Lung (tissue), 12 donors: Measurements from ENCODE around the gene SGCA. TPM values are rescaled to one million over a fixed set of nuclear protein-coding genes. Genes with fewer than 3 reads are reported as not detected.

Experiments used
- ATAC-seq: fragments of 200-7000 bp; cut with Tn5 transposase; one replicate; pipeline ENCODE4 v1.9.1; 2020; ENCODE audit warnings: moderate number of reproducible peaks; ENCODE audit not compliant: insufficient read depth, low FRiP score
- DNase-seq, 3 donors: peaks; one replicate each; pipeline ENCODE4 v3.0.0-alpha.2; 2013 to 2017
- H3K27ac ChIP-seq, 2 donors: one replicate each; pipeline ENCODE4 v1.5.1; 2013; ENCODE audit warnings: mild to moderate bottlenecking in 2 of 2, moderate library complexity in 2 of 2, control low read depth in 1 of 2, inconsistent platforms in 1 of 2, low read depth in 1 of 2, low read length in 1 of 2
- H3K27me3 ChIP-seq, 3 donors: one replicate each; pipeline ENCODE4 v1.5.1; 2013; ENCODE audit warnings: low read length in 2 of 3; ENCODE audit not compliant: control insufficient read depth in 3 of 3, insufficient read depth in 3 of 3
- H3K36me3 ChIP-seq, 4 donors: one replicate each; pipeline ENCODE4 v1.5.1; 2013; ENCODE audit warnings: low read length in 4 of 4, mild to moderate bottlenecking in 1 of 4, moderate library complexity in 1 of 4; ENCODE audit not compliant: control insufficient read depth in 4 of 4, insufficient read depth in 4 of 4
- H3K4me1 ChIP-seq, 5 donors: one replicate each; pipeline ENCODE4 v1.5.1; 2013; ENCODE audit warnings: low read length in 5 of 5, mild to moderate bottlenecking in 2 of 5, moderate library complexity in 1 of 5; ENCODE audit not compliant: control insufficient read depth in 5 of 5, insufficient read depth in 5 of 5
- H3K4me3 ChIP-seq: one replicate; pipeline ENCODE4 v1.5.1; 2013; ENCODE audit warnings: mild to moderate bottlenecking, control low read depth, moderate library complexity
- H3K9ac ChIP-seq, 2 donors: one replicate each; pipeline ENCODE4 v1.5.1; 2013; ENCODE audit warnings: low read length in 2 of 2, control low read depth in 1 of 2; ENCODE audit not compliant: insufficient read depth in 1 of 2
- H3K9me3 ChIP-seq, 4 donors: one replicate each; pipeline ENCODE4 v1.5.1; 2013; ENCODE audit warnings: low read length in 3 of 4, mild to moderate bottlenecking in 1 of 4, moderate library complexity in 1 of 4; ENCODE audit not compliant: control insufficient read depth in 4 of 4, insufficient read depth in 3 of 4
- WGBS, 2 donors: extraction: QIAGEN DNeasy Blood & Tissue Kit; methylation state at CpG; one replicate each; pipeline ENCODE4 v1.1.7; 2013; 5-methylcytosine and 5-hydroxymethylcytosine counted together
- polyA plus RNA-seq, 2 donors: library from polyadenylated mRNA; stranded (reverse); fragments of 200-250 nt; gene quantifications; one replicate each; pipeline ENCODE4 v1.2.1, GENCODE V29; 2013
- total RNA-seq, 2 donors: library from RNA; depleted of rRNA in 1 of 2; stranded (reverse); fragments of >200 nt in 1 of 2; gene quantifications; one replicate each; pipeline ENCODE4 v1.2.1, GENCODE V29; 2014 to 2021
- TF ChIP-seq, protein P1 (sequence below): IDR thresholded peaks from 2 replicates; pipeline ENCODE4 v1.5.1; 2012; ENCODE audit warnings: mild to moderate bottlenecking; ENCODE audit errors: control extremely low read depth, extremely low read depth
- donor health status: control.
- donor health status: control.
- donor health status: Bipolar disorder and iron deficiency.
- donor health status: healthy.
- donor health status: DM: yes; HTN: yes; CAD: no.

The SGCA gene
- total and polyA plus RNA-seq, 4 donors, result 5.0 to 19.4 (median 14.0) TPM

DNA sequence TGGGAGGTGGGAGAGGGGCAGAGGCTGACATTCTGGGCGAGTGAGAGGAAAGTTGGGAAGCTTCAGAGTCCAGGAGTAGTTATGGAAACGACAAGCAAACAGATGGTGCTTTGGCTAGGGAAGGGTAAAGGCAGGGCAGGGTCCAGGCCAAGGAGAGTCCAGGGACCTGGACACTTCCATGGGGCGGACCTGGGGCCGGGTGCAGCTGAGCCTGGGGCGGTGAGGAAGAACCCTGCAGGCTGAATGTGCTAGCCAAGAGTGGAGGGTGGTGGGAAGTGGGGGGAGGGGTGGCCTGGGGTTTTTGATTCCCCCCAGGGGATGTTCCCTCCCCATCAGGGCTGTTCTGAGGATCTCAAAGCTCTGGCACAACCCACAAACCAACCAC, 18.0 kb upstream of the SGCA start:
- peak overlapping the region; percentile 71 to 78 for H3K27ac ChIP-seq
- 9 to 15% methylated on average over 5 of the region's 5 CpGs for WGBS, 2 donors
- peaks cover 0 to 33% (median 13%) of the 10 kb centered on the region in 4 donors for H3K36me3 ChIP-seq
- peak overlapping the region; percentile 64 for H3K4me3 ChIP-seq
- DNase-seq (peak; percentile 44 to 69 (median 67)), ATAC-seq (no peak)
- no peaks in the 10 kb centered on the region for H3K9me3 ChIP-seq
- H3K9ac ChIP-seq, result no peak overlapping the region
- no peaks in the 10 kb centered on the region for H3K27me3 ChIP-seq
- TF ChIP-seq, protein P1, sequence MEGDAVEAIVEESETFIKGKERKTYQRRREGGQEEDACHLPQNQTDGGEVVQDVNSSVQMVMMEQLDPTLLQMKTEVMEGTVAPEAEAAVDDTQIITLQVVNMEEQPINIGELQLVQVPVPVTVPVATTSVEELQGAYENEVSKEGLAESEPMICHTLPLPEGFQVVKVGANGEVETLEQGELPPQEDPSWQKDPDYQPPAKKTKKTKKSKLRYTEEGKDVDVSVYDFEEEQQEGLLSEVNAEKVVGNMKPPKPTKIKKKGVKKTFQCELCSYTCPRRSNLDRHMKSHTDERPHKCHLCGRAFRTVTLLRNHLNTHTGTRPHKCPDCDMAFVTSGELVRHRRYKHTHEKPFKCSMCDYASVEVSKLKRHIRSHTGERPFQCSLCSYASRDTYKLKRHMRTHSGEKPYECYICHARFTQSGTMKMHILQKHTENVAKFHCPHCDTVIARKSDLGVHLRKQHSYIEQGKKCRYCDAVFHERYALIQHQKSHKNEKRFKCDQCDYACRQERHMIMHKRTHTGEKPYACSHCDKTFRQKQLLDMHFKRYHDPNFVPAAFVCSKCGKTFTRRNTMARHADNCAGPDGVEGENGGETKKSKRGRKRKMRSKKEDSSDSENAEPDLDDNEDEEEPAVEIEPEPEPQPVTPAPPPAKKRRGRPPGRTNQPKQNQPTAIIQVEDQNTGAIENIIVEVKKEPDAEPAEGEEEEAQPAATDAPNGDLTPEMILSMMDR, result no peak
- peaks cover 11 to 40% (median 21%) of the 10 kb centered on the region in 5 donors for H3K4me1 ChIP-seq

DNA sequence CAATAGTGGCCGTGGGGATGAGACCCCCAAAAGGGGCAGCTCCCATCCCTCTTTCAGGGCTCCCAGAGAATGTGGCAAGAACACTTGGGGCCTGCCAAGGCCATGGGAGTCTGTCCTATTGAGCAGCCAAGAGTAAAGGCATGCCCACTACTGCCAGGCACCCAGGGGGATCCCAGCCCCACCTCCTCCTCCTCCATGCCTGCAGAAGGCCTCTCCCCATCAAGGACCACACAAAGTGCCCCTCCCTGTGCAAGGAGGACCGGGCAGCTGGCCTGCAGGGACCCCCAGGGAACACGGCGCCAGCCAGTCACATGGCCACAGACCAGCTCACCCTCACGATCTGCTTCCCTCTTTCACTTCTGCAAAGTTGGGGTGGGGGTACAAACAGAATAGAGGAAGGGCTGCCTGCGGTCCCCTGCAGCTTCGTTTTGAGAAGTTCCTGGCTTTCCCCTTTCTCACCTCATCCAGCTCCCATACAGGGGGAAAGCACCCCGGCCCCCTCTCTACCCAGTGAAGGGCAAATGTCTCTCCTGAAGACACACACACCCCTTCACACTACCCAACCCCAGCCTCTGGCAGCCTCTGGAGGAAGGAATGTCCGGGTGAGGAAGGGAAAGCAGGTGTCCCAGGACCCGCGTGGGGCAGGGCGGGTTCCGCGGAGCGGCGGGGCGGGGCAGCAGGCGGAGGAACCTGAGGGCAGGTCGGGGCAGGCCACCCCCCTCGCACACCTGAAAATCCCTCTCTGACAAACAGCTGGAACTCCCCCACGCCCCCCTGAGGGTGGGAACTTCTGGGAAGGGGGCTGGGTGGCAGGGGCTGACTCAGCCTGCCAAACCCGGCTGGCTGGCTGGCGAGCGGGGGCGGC, 17.3 kb upstream of the SGCA start:
- peak overlapping the region in 1 of 2 donors; percentile 32 for H3K9ac ChIP-seq
- DNase-seq, result peak; percentile 47 to 51 (median 48)
- peaks cover 0 to 27% (median 9%) of the 10 kb centered on the region in 4 donors for H3K36me3 ChIP-seq
- H3K4me1 ChIP-seq, result peaks cover 11 to 42% (median 21%) of the 10 kb centered on the region in 5 donors
- H3K4me3 ChIP-seq, result peak overlapping the region; percentile 64
- H3K27ac ChIP-seq, result peak overlapping the region; percentile 71 to 78
- TF ChIP-seq, protein P1, result no peak
- no peaks in the 10 kb centered on the region for H3K27me3 ChIP-seq
- ATAC-seq, result peak; percentile 17
- WGBS, 2 donors, result 1% methylated on average over 19 to 25 of the region's 25 CpGs
- no peaks in the 10 kb centered on the region for H3K9me3 ChIP-seq

DNA sequence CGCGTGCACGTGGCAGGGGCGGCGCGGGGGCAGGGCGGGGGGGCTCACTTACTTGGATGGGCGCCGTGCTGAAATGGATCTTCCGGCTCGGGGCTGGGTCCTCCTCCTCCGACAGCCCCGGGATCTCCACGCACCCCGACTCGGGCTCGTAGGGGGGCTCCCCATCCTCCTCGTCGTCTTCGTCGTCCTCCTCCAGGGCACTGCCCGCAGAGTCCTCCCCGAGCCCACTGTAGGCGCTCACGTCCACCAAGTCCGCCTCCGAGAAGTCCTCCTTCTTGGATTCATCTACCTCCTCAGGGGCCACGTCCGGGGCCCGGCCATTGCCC, 16.8 kb upstream of the SGCA start:
- no peak for ATAC-seq
- no peaks in the 10 kb centered on the region for H3K9me3 ChIP-seq
- H3K9ac ChIP-seq, result no peak overlapping the region
- H3K27me3 ChIP-seq, result no peaks in the 10 kb centered on the region
- no peak for DNase-seq
- H3K27ac ChIP-seq, result peak overlapping the region; percentile 87 to 89
- 0 to 2% methylated on average over 12 to 30 of the region's 30 CpGs for WGBS, 2 donors
- H3K36me3 ChIP-seq, result peaks cover 0 to 21% (median 7%) of the 10 kb centered on the region in 4 donors
- peaks cover 11 to 42% (median 26%) of the 10 kb centered on the region in 5 donors for H3K4me1 ChIP-seq
- H3K4me3 ChIP-seq, result peak overlapping the region; percentile 78
- TF ChIP-seq, protein P1, result no peak
